SK-N-MC (cell line): ENCODE measurements around the gene PINLYP.

Experiments
- EZH2 ChIP-seq: fragments of 200-600 bp; sonication (generic); IDR thresholded peaks from one replicate; pipeline ENCODE4 v1.6.1; 2017; ENCODE audit warnings: antibody characterized with exemption
- POLR2AphosphoS5 ChIP-seq: IDR thresholded peaks from 2 replicates; pipeline ENCODE4 v1.6.1; 2012; ENCODE audit warnings: mild to moderate bottlenecking, low read depth, low read length, borderline replicate concordance

GRCh38 chr19:43538922-43539321 lies 36.7 kb upstream of the PINLYP start:
- TF ChIP-seq EZH2 (no peak), POLR2AphosphoS5 (no peak)
